B cell (primary cell): Measurements from ENCODE around the gene ITPK1.

Source experiments
- CTCF ChIP-seq: fragments of 200-600 bp; IDR thresholded peaks from one replicate; pipeline ENCODE4 v1.8.0; 2022; ENCODE audit warnings: antibody characterized with exemption, mild to moderate bottlenecking
- EZH2 ChIP-seq: IDR thresholded peaks from 2 replicates; pipeline ENCODE4 v1.6.1; 2012; ENCODE audit warnings: borderline replicate concordance, low read depth, mild to moderate bottlenecking, moderate library complexity, low read length; ENCODE audit not compliant: insufficient read depth, poor library complexity, severe bottlenecking

- TF ChIP-seq CTCF (no peak), EZH2 (no peak)
Observed at GRCh38 chr14:93002049-93002448, 113.7 kb downstream of the ITPK1 start.
